Measurements from ENCODE around the gene CA10. TPM values are rescaled to one million over a fixed set of nuclear protein-coding genes. Genes with fewer than 3 reads are reported as not detected.
A peak's percentile ranks its signal among the peaks of the same experiment; 100 is the strongest.

The CA10 gene
- total and polyA plus RNA-seq, 2 experiments from 2014 or later, result not detected

DNA sequence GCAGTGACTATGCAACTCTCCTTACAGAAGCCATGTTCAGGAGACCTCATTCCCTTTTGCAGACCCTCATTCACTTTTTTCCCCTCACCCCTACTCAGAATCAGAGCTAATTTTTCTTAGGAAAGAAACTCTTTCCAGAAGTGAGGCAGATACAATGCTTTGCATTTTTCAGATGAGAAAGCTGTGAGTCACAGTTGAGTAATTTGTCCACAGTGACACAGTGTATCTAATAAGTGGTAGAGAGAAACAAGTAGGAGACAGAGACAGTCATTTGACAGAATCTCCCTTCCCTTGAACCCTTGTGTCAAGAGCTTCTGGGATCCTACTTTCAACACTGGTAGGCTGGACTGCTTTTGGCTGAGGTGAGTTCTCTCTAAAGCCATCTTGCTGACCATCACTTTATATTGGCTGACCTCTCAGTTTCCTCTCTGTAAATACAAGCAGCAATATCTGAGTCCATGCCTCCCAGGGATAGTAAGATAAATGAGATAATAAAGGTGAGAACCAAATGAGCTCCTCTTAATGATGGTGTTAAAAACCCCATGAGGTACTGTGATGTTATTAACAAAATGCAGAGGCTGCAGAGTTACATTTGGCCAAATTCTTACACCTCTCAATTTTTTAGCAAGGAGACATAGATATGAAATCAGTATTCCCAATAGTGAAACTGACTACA lies 130.8 kb downstream of the CA10 start:
- H3K36me3 ChIP-seq (ENCODE audit: low read depth), result no peaks in the 10 kb centered on the region
- no peaks in the 10 kb centered on the region for H3K9me3 ChIP-seq (ENCODE audit: low read depth)
- H3K9me2 ChIP-seq (ENCODE audit: insufficient read depth), result no peaks in the 10 kb centered on the region
- no peaks in the 10 kb centered on the region for H3K79me2 ChIP-seq (ENCODE audit: insufficient read depth)
- no peak overlapping the region for H2AFZ ChIP-seq
- no peak overlapping the region for H3K27ac ChIP-seq
- H3K4me2 ChIP-seq (ENCODE audit: unreplicated experiment), result no peak overlapping the region
- H3K27me3 ChIP-seq (replicated peaks; ENCODE audit: insufficient read depth), result no peaks in the 10 kb centered on the region
- TF ChIP-seq EZH2 (IDR thresholded peaks at IDR 0.05; ENCODE audit: insufficient read depth, poor library complexity, severe bottlenecking), result no peak
- no peak for TF ChIP-seq EZH2phosphoT487 (IDR thresholded peaks at IDR 0.05; ENCODE audit: insufficient read depth, low read depth)
- H3K4me3 ChIP-seq, result no peak overlapping the region
- H3K4me1 ChIP-seq (ENCODE audit: insufficient read depth), result peaks cover 10% of the 10 kb centered on the region
- no peaks in the 10 kb centered on the region for H4K20me1 ChIP-seq (ENCODE audit: insufficient read depth)
- in situ Hi-C loops (cut with MboI), result no loop called here
- DNase-seq, result peak; percentile 61
- no peak overlapping the region for H3K9ac ChIP-seq
- H3F3A ChIP-seq (ENCODE audit: insufficient read depth), result no peaks in the 10 kb centered on the region

DNA sequence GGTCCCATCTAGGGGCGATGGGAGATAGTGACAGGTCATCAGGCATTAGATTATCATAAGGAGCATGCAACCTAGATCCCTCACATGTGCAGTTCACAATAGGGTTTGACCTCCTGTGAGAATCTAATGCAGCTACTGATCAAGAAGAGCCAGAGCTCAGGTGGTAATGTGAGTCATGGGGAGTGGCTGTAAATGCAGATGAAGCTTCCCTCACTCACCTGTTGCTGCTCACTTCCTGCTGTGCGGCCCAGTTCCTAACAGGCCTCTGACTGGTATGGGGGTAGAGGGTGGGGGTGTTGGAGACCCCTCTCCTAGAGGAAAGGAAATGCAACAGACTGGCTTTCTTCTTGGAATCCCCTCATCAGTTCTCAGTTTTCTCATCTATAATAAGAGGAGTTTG lies 131.4 kb downstream of the CA10 start:
- Histone ChIP-seq H3K27ac (no peak overlapping the region), H2AFZ (no peak overlapping the region), H3K9me3 (ENCODE audit: low read depth) (no peaks in the 10 kb centered on the region), H3K4me3 (no peak overlapping the region), H3F3A (ENCODE audit: insufficient read depth) (no peaks in the 10 kb centered on the region), H3K27me3 (replicated peaks; ENCODE audit: insufficient read depth) (no peaks in the 10 kb centered on the region), H3K4me2 (ENCODE audit: unreplicated experiment) (no peak overlapping the region), H3K36me3 (ENCODE audit: low read depth) (no peaks in the 10 kb centered on the region), H3K79me2 (ENCODE audit: insufficient read depth) (no peaks in the 10 kb centered on the region), H3K9me2 (ENCODE audit: insufficient read depth) (no peaks in the 10 kb centered on the region), H4K20me1 (ENCODE audit: insufficient read depth) (no peaks in the 10 kb centered on the region; the same call in 1 of the 2 replicates), H3K9ac (no peak overlapping the region), H3K4me1 (ENCODE audit: insufficient read depth) (peaks cover 10% of the 10 kb centered on the region)
- no peak for DNase-seq
- TF ChIP-seq EZH2 (IDR thresholded peaks at IDR 0.05; ENCODE audit: insufficient read depth, poor library complexity, severe bottlenecking) (no peak), EZH2phosphoT487 (IDR thresholded peaks at IDR 0.05; ENCODE audit: insufficient read depth, low read depth) (no peak)
- 39 to 51% methylated on average over 2 of the region's 2 CpGs for WGBS, 2 experiments (ENCODE audit: low coverage in 1 of 2, low lambda C conversion rate in 2 of 2, missing lambda C conversion rate in 2 of 2)
- in situ Hi-C loops (cut with MboI), result no loop called here

- 7 to 12% methylated on average over 2 of the region's 2 CpGs for WGBS, 2 experiments (ENCODE audit: low coverage in 1 of 2, low lambda C conversion rate in 2 of 2, missing lambda C conversion rate in 2 of 2)
- H3K4me2 ChIP-seq (ENCODE audit: unreplicated experiment), result no peak overlapping the region
- no peaks in the 10 kb centered on the region for H3F3A ChIP-seq (ENCODE audit: insufficient read depth)
- peaks cover 10% of the 10 kb centered on the region for H3K4me1 ChIP-seq (ENCODE audit: insufficient read depth)
- no peak overlapping the region for H3K27ac ChIP-seq
- H3K9me3 ChIP-seq (ENCODE audit: low read depth), result no peaks in the 10 kb centered on the region
- H3K36me3 ChIP-seq (ENCODE audit: low read depth), result no peaks in the 10 kb centered on the region
- no peak overlapping the region for H2AFZ ChIP-seq
- no peaks in the 10 kb centered on the region; the same call in 1 of the 2 replicates for H4K20me1 ChIP-seq (ENCODE audit: insufficient read depth)
- H3K9ac ChIP-seq, result no peak overlapping the region
- no peak for DNase-seq
- H3K79me2 ChIP-seq (ENCODE audit: insufficient read depth), result no peaks in the 10 kb centered on the region
- H3K9me2 ChIP-seq (ENCODE audit: insufficient read depth), result no peaks in the 10 kb centered on the region
- in situ Hi-C loops (cut with MboI), result no loop called here
- TF ChIP-seq EZH2 (IDR thresholded peaks at IDR 0.05; ENCODE audit: insufficient read depth, poor library complexity, severe bottlenecking) (no peak), EZH2phosphoT487 (IDR thresholded peaks at IDR 0.05; ENCODE audit: insufficient read depth, low read depth) (no peak)
- no peaks in the 10 kb centered on the region for H3K27me3 ChIP-seq (replicated peaks; ENCODE audit: insufficient read depth)
- no peak overlapping the region for H3K4me3 ChIP-seq
Observed at GRCh38 chr17:52026075-52026474, 132.4 kb downstream of the CA10 start.

- Histone ChIP-seq H3K9me3 (ENCODE audit: low read depth) (no peaks in the 10 kb centered on the region), H3K36me3 (ENCODE audit: low read depth) (no peaks in the 10 kb centered on the region), H2AFZ (no peak overlapping the region), H4K20me1 (ENCODE audit: insufficient read depth) (no peaks in the 10 kb centered on the region; the same call in 1 of the 2 replicates), H3K4me1 (ENCODE audit: insufficient read depth) (peaks cover 10% of the 10 kb centered on the region), H3F3A (ENCODE audit: insufficient read depth) (no peaks in the 10 kb centered on the region), H3K9me2 (ENCODE audit: insufficient read depth) (no peaks in the 10 kb centered on the region), H3K27ac (no peak overlapping the region), H3K27me3 (replicated peaks; ENCODE audit: insufficient read depth) (no peaks in the 10 kb centered on the region), H3K79me2 (ENCODE audit: insufficient read depth) (no peaks in the 10 kb centered on the region), H3K4me3 (no peak overlapping the region), H3K4me2 (ENCODE audit: unreplicated experiment) (no peak overlapping the region), H3K9ac (no peak overlapping the region)
- no peak for TF ChIP-seq EZH2phosphoT487 (IDR thresholded peaks at IDR 0.05; ENCODE audit: insufficient read depth, low read depth)
- no peak for TF ChIP-seq EZH2 (IDR thresholded peaks at IDR 0.05; ENCODE audit: insufficient read depth, poor library complexity, severe bottlenecking)
- in situ Hi-C loops (cut with MboI), result no loop called here
- peak; percentile 0 for DNase-seq
Observed at GRCh38 chr17:52025236-52025635, 133.3 kb downstream of the CA10 start.
